ENCODE measurements around the gene PIM1.
A peak's percentile ranks its signal among the peaks of the same experiment; 100 is the strongest.

The PIM1 gene

GRCh38 chr6:37205997-37206340 is 36.0 kb downstream of the PIM1 start:
- H3K27ac ChIP-seq, result no peak overlapping the region
- in situ Hi-C loops (cut with HindIII; ENCODE audit: low pct_ligation_motif_present, low sequenced_read_pairs), result no loop called here
- no peaks in the 10 kb centered on the region for H3K27me3 ChIP-seq (replicated peaks)
- no peak overlapping the region for H3K4me3 ChIP-seq (ENCODE audit: low read depth, low read length)
- TF ChIP-seq CTCF (IDR thresholded peaks at IDR 0.05; ENCODE audit: low read depth, low read length, missing control alignments), result no peak
- no peaks in the 10 kb centered on the region for H3K36me3 ChIP-seq (replicated peaks)
- DNase-seq, result no peak

- H3K4me3 ChIP-seq (ENCODE audit: low read depth, low read length), result no peak overlapping the region
- H3K27ac ChIP-seq, result no peak overlapping the region
- in situ Hi-C loops (cut with HindIII; ENCODE audit: low pct_ligation_motif_present, low sequenced_read_pairs), result no loop called here
- no peak for DNase-seq
- TF ChIP-seq CTCF (IDR thresholded peaks at IDR 0.05; ENCODE audit: low read depth, low read length, missing control alignments), result no peak
- no peaks in the 10 kb centered on the region for H3K36me3 ChIP-seq (replicated peaks)
- no peaks in the 10 kb centered on the region for H3K27me3 ChIP-seq (replicated peaks)
Measured at GRCh38 chr6:37206622-37207021, 36.7 kb downstream of the PIM1 start.

- TF ChIP-seq CTCF (IDR thresholded peaks at IDR 0.05; ENCODE audit: low read depth, low read length, missing control alignments), result peak; percentile 93
- no peak overlapping the region for H3K27ac ChIP-seq
- in situ Hi-C loops (cut with HindIII; ENCODE audit: low pct_ligation_motif_present, low sequenced_read_pairs), result no loop called here
Measured at GRCh38 chr6:37207903-37208456, 38.0 kb downstream of the PIM1 start.

GRCh38 chr6:37208793-37209192 is 38.8 kb downstream of the PIM1 start:
- Histone ChIP-seq H3K27ac (no peak overlapping the region), H3K36me3 (replicated peaks) (no peaks in the 10 kb centered on the region), H3K27me3 (replicated peaks) (no peaks in the 10 kb centered on the region), H3K4me3 (ENCODE audit: low read depth, low read length) (no peak overlapping the region)
- TF ChIP-seq CTCF (IDR thresholded peaks at IDR 0.05; ENCODE audit: low read depth, low read length, missing control alignments), result no peak
- in situ Hi-C loops (cut with HindIII; ENCODE audit: low pct_ligation_motif_present, low sequenced_read_pairs), result no loop called here
- DNase-seq, result no peak

More at GRCh38 chr6:37207903-37208456, 38.0 kb downstream of the PIM1 start:
- Histone ChIP-seq H3K27me3 (replicated peaks) (no peaks in the 10 kb centered on the region), H3K4me3 (ENCODE audit: low read depth, low read length) (no peak overlapping the region), H3K36me3 (replicated peaks) (no peaks in the 10 kb centered on the region)
- peak; percentile 83 for DNase-seq

- Histone ChIP-seq H3K27me3 (replicated peaks) (no peaks in the 10 kb centered on the region), H3K27ac (no peak overlapping the region), H3K36me3 (replicated peaks) (no peaks in the 10 kb centered on the region), H3K4me3 (ENCODE audit: low read depth, low read length) (no peak overlapping the region)
- DNase-seq, result no peak
- in situ Hi-C loops (cut with HindIII; ENCODE audit: low pct_ligation_motif_present, low sequenced_read_pairs), result no loop called here
- TF ChIP-seq CTCF (IDR thresholded peaks at IDR 0.05; ENCODE audit: low read depth, low read length, missing control alignments), result no peak
Measured at GRCh38 chr6:37209461-37210205, 39.7 kb downstream of the PIM1 start.
